Tibial nerve (tissue), 4 donors: ENCODE results near the gene FOLR3. TPM values are rescaled to one million over a fixed set of nuclear protein-coding genes. Genes with fewer than 3 reads are reported as not detected.

Experiments used
- DNase-seq, 2 donors: peaks; one replicate each; pipeline ENCODE4 v3.0.0-alpha.2; 2019; ENCODE audit warnings: low spot score in 2 of 2
- H3K27ac ChIP-seq, 4 donors: fragments of 200-600 bp; sonication (generic) in 3 of 4; one replicate each; pipeline ENCODE4 v1.5.1; 2017 to 2019; ENCODE audit warnings: mild to moderate bottlenecking in 1 of 4
- H3K27me3 ChIP-seq, 2 donors: fragments of 200-600 bp; sonication (generic) in 1 of 2; one replicate each; pipeline versions ENCODE4 v1.5.1 to v1.6.0; 2017 to 2019
- H3K36me3 ChIP-seq, 3 donors: fragments of 200-600 bp; sonication (generic); one replicate each; pipeline ENCODE4 v1.5.1; 2018 to 2019
- H3K4me1 ChIP-seq, 4 donors: fragments of 200-600 bp; sonication (generic) in 3 of 4; one replicate each; pipeline ENCODE4 v1.5.1; 2017 to 2019
- H3K4me3 ChIP-seq, 4 donors: fragments of 200-600 bp; sonication (generic) in 3 of 4; one replicate each; pipeline ENCODE4 v1.5.1; 2017 to 2019; ENCODE audit warnings: mild to moderate bottlenecking in 1 of 4, moderate library complexity in 1 of 4
- H3K9me3 ChIP-seq, 4 donors: fragments of 200-600 bp; sonication (generic) in 3 of 4; one replicate each; pipeline ENCODE4 v1.5.1; 2017 to 2019
- CTCF ChIP-seq, 5 experiments: fragments of 200-600 bp in 3 of 5; fragments of 450-650 bp in 2 of 5; sonication (generic) in 3 of 5; IDR thresholded peaks; one replicate each; pipeline ENCODE4 v1.5.1; 2016 to 2019; ENCODE audit warnings: antibody characterized with exemption in 5 of 5, mild to moderate bottlenecking in 3 of 5, moderate library complexity in 2 of 5
- EP300 ChIP-seq, 2 donors: sonication (generic); formaldehyde crosslinking; IDR thresholded peaks; one replicate each; pipeline ENCODE4 v1.6.1; 2017; ENCODE audit warnings: antibody characterized with exemption in 2 of 2, mild to moderate bottlenecking in 1 of 2
- POLR2A ChIP-seq, 2 donors: fragments of 450-650 bp; IDR thresholded peaks; one replicate each; pipeline ENCODE4 v1.6.1; 2017; ENCODE audit warnings: antibody characterized with exemption in 2 of 2, mild to moderate bottlenecking in 2 of 2, moderate library complexity in 2 of 2
- WGBS, 2 donors: methylation state at CpG; one replicate each; pipeline ENCODE4 v1.1.5; 2018; 5-methylcytosine and 5-hydroxymethylcytosine counted together
- total RNA-seq, 4 donors: library from RNA; depleted of rRNA; stranded (reverse); fragments of >200 nt; gene quantifications; one replicate each; pipeline ENCODE4 v1.1.0, GENCODE V29; 2016

FOLR3 gene
- total RNA-seq, 4 donors from 2014 or later = 0.63 TPM; not detected in 3

- whole genome bisulfite sequencing, 2 donors = 97 to 100% methylated on average over 1 of the region's 1 CpG
- no peak for DNase-seq
- peaks cover 0 to 4% (median 0%) of the 10 kb centered on the region in 3 donors for H3K36me3 ChIP-seq
- H3K27ac ChIP-seq = no peak overlapping the region
- no peak overlapping the region for H3K4me3 ChIP-seq
- TF ChIP-seq CTCF (IDR thresholded peaks at IDR 0.05) (no peak), POLR2A (IDR thresholded peaks at IDR 0.05) (no peak), EP300 (IDR thresholded peaks at IDR 0.05) (no peak)
- H3K9me3 ChIP-seq = no peaks in the 10 kb centered on the region
- H3K27me3 ChIP-seq = peaks cover 0 to 6% of the 10 kb centered on the region in 2 donors
- peaks cover 0 to 15% (median 6%) of the 10 kb centered on the region in 4 donors for H3K4me1 ChIP-seq
Measured at GRCh38 chr11:72114570-72114969, 21.0 kb upstream of the FOLR3 start.

GRCh38 chr11:72116019-72116755 is 19.3 kb upstream of the FOLR3 start:
- WGBS, 2 donors = 88 to 90% methylated on average over 6 of the region's 6 CpGs
- H3K4me3 ChIP-seq = no peak overlapping the region

GRCh38 chr11:72119198-72119597 is 16.3 kb upstream of the FOLR3 start:
- Histone ChIP-seq H3K36me3 (no peaks in the 10 kb centered on the region), H3K4me1 (no peaks in the 10 kb centered on the region), H3K27me3 (peaks cover 0 to 6% of the 10 kb centered on the region in 2 donors), H3K9me3 (no peaks in the 10 kb centered on the region), H3K4me3 (no peak overlapping the region), H3K27ac (no peak overlapping the region)
- no peak for DNase-seq
- TF ChIP-seq POLR2A (IDR thresholded peaks at IDR 0.05) (no peak), CTCF (IDR thresholded peaks at IDR 0.05) (no peak), EP300 (IDR thresholded peaks at IDR 0.05) (no peak)
- WGBS, 2 donors = 76 to 80% methylated on average over 6 of the region's 6 CpGs

More at GRCh38 chr11:72116019-72116755, 19.3 kb upstream of the FOLR3 start:
- Histone ChIP-seq H3K9me3 (no peaks in the 10 kb centered on the region), H3K27me3 (peaks cover 0 to 6% of the 10 kb centered on the region in 2 donors), H3K4me1 (peaks cover 0 to 11% (median 6%) of the 10 kb centered on the region in 4 donors), H3K36me3 (no peaks in the 10 kb centered on the region), H3K27ac (no peak overlapping the region)
- no peak for DNase-seq
- TF ChIP-seq POLR2A (IDR thresholded peaks at IDR 0.05) = no peak
- TF ChIP-seq CTCF (IDR thresholded peaks at IDR 0.05) = no peak
- TF ChIP-seq EP300 (IDR thresholded peaks at IDR 0.05) = no peak

GRCh38 chr11:72120930-72121329 is 14.6 kb upstream of the FOLR3 start:
- TF ChIP-seq POLR2A (IDR thresholded peaks at IDR 0.05) (no peak), EP300 (IDR thresholded peaks at IDR 0.05) (no peak), CTCF (IDR thresholded peaks at IDR 0.05) (no peak)
- H3K4me3 ChIP-seq = no peak overlapping the region
- 69 to 74% methylated on average over 2 of the region's 2 CpGs for WGBS, 2 donors
- H3K27ac ChIP-seq = no peak overlapping the region
- no peaks in the 10 kb centered on the region for H3K4me1 ChIP-seq
- peaks cover 0 to 6% of the 10 kb centered on the region in 2 donors for H3K27me3 ChIP-seq
- DNase-seq = no peak
- H3K9me3 ChIP-seq = no peaks in the 10 kb centered on the region
- H3K36me3 ChIP-seq = no peaks in the 10 kb centered on the region

- H3K27ac ChIP-seq = no peak overlapping the region
- no peak for DNase-seq
- TF ChIP-seq POLR2A (IDR thresholded peaks at IDR 0.05) = no peak
- TF ChIP-seq EP300 (IDR thresholded peaks at IDR 0.05) = no peak
- no peak for TF ChIP-seq CTCF (IDR thresholded peaks at IDR 0.05)
- no peaks in the 10 kb centered on the region for H3K9me3 ChIP-seq
- H3K4me1 ChIP-seq = no peaks in the 10 kb centered on the region
- no peak overlapping the region for H3K4me3 ChIP-seq
- WGBS, 2 donors = 64 to 94% methylated on average over 1 of the region's 1 CpG
- no peaks in the 10 kb centered on the region for H3K36me3 ChIP-seq
- H3K27me3 ChIP-seq = no peaks in the 10 kb centered on the region
Measured at GRCh38 chr11:72122607-72123006, 12.9 kb upstream of the FOLR3 start.
